Activated T-helper 2 cell treated with anti-CD3 and anti-CD28 coated beads, Interferon-gamma antibody, Interleukin-2, Interleukin-4, amounts not matched to agents 10 μg/mL and 5 μg/mL and 100 μg/mL, durations not matched to agents 14 hours and 24 hours and 36 hours (primary cell): ENCODE results near the gene HSD17B1. TPM values are rescaled to one million over a fixed set of nuclear protein-coding genes. Genes with fewer than 3 reads are reported as not detected.
A peak's percentile ranks its signal among the peaks of the same experiment; 100 is the strongest.

Experiments used
- DNase-seq: peaks from one replicate; pipeline ENCODE4 v3.0.0; 2021; ENCODE audit warnings: low spot score
- H3K27ac Mint-ChIP-seq: one replicate; pipeline ENCODE4 v1.8.0; 2021; ENCODE audit warnings: mixed read lengths
- H3K27me3 Mint-ChIP-seq: one replicate; pipeline ENCODE4 v1.8.0; 2021; ENCODE audit warnings: low read depth, mixed read lengths
- H3K36me3 Mint-ChIP-seq: one replicate; pipeline ENCODE4 v1.8.0; 2021; ENCODE audit warnings: low read depth, mixed read lengths
- H3K4me1 Mint-ChIP-seq: one replicate; pipeline ENCODE4 v1.8.0; 2021; ENCODE audit warnings: low read depth, mixed read lengths
- H3K4me3 Mint-ChIP-seq: one replicate; pipeline ENCODE4 v1.8.0; 2021; ENCODE audit warnings: low read depth, mild to moderate bottlenecking, moderate library complexity, mixed read lengths
- H3K9me3 Mint-ChIP-seq: one replicate; pipeline ENCODE4 v1.8.0; 2021; ENCODE audit warnings: mixed read lengths
- intact Hi-C: fragments of 100-400 bp; cut with micrococcal nuclease; formaldehyde crosslinking; loops from one replicate; pipeline ENCODE4 v1.15.1; 2023
- total RNA-seq: library from RNA; stranded (reverse); gene quantifications from 2 replicates; pipeline ENCODE4 v1.2.3, GENCODE V29; 2022

HSD17B1 gene
- total RNA-seq, 1 donor from 2014 or later, result 0.91 TPM

DNA sequence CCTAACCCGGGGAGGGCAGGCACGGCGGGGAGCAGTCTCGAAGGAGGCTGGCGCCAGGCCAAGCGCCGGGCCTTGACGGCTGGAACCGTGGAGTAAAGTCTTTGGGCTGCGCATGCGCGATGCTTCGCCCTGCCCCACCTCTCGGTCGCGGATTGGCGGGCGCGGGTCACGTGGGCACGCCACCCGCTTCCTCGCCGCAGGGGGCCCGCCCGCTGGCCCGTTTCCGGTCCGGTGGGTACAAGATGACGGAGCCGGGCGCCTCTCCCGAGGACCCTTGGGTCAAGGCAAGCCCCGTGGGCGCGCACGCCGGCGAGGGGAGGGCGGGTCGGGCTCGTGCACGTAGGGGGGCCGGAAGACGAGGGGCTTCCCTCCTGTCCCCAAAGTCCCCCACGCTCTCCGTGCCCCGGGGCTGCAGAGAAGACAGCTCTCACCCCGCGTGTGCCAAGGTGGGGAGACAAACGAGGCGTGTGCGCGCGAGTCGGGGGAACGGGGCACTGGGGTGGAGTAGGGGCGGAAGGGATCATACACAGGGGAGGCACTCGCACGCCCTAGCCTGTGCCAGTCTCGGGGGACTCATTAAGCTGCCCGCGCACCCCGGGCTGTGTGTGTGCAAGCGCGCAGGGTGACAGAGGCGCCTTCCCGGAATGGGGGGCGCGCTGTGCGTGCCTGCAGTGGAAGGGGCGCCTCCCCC lies 14.3 kb downstream of the HSD17B1 start, which contains the start of gene MLX:
TSS of gene MLX (plus strand) at position 218 of the 691 bp plus-strand sequence. CDS start at position 243, 25 bp downstream.
- H3K27ac Mint-ChIP-seq, result peak within 1 kb of the TSS; percentile 80
- no peaks in the 10 kb centered on the region for H3K27me3 Mint-ChIP-seq
- intact Hi-C loops, result loop anchor here (1.0 kb wide), 1 partner anchor 10 kb away; the partner anchor contains the start of gene PSMC3IP
- H3K36me3 Mint-ChIP-seq, result peaks cover 76% of the 10 kb centered on the region
- DNase-seq, result peak; percentile 89
- no peaks in the 10 kb centered on the region for H3K9me3 Mint-ChIP-seq
- peaks cover 33% of the 10 kb centered on the region for H3K4me1 Mint-ChIP-seq
- H3K4me3 Mint-ChIP-seq, result peak within 1 kb of the TSS; percentile 86

DNA sequence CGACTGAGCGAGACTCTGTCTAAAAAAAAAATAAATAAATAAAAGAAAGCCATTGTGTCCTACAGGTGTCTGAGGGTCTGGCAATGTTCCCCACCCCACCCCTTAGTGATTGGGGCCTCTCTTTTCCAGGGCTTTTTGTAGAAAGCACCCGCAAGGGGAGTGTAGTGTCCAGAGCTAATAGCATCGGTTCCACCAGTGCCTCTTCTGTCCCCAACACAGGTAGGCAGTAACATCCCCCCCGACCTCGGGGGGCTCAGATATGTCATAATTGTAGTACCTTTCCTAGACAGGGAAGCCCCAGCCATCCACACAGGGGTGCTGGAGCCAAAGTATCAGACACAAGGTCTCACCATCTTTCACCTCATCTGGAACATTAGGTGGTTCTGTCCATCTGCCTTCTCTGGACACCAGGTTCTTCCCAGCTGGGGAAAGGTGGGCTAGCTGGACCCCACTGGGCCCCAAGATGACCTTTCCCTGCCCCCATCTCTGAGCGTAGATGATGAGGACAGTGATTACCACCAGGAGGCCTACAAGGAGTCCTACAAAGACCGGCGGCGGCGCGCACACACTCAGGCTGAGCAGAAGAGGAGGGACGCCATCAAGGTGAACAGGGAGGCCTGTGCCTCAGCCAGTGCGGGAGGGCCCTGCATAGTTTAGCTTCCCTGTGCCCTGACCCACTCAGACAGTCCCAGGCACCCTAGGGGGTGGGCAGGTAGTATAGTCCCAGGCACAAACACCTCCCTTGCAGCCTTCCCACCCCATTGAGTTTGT lies 15.8 kb downstream of the HSD17B1 start:
- Mint-ChIP-seq H3K27ac (no peak overlapping the region), H3K4me3 (peak overlapping the region; percentile 86), H3K4me1 (peaks cover 26% of the 10 kb centered on the region), H3K9me3 (no peaks in the 10 kb centered on the region), H3K36me3 (peaks cover 75% of the 10 kb centered on the region), H3K27me3 (no peaks in the 10 kb centered on the region)
- intact Hi-C loops, result no loop called here
- DNase-seq, result no peak

DNA sequence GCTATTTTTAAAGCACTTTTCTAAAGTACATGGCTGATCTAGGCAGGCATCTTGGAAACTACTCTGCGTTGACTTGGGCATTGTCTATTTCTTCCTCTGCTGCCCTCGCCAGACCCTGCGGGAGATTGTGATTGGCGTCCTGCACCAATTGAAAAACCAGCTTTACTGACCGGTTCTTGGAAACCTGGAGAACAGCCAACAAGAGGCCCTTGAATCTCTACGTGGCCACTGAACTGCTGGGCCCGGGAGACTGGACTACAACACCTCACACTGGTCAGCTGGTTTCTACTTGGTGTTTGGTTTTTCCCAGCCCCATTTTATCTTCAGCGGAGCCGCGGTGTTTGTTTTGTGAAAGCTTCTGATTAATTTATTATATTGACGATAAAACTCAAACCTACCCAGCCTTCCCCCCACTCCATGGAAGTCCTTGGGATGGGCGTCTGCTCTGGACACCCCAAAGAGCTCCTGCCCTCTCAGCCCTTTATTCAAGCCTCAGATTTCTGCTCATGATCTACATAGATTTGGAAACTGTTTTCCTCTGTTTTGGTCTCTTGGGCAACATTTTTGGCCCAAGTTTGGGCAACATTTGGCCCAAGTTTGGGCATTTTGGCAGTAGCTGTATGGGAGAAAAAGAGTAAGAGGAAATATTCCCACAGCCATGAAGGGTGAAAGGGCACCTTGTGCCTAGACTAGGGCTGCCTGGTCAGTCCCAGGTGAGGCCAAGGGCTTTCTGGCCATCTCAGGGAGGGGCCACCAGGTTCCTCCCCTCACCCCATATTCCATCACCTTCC lies 18.9 kb downstream of the HSD17B1 start:
- peaks cover 77% of the 10 kb centered on the region for H3K36me3 Mint-ChIP-seq
- DNase-seq, result no peak
- no peak overlapping the region for H3K27ac Mint-ChIP-seq
- no peak overlapping the region for H3K4me3 Mint-ChIP-seq
- H3K27me3 Mint-ChIP-seq, result no peaks in the 10 kb centered on the region
- H3K4me1 Mint-ChIP-seq, result peaks cover 28% of the 10 kb centered on the region
- intact Hi-C loops, result loop anchor here (10.0 kb wide), 1 partner anchor 423 kb away; the partner anchor contains the start of gene RPL27
- H3K9me3 Mint-ChIP-seq, result no peaks in the 10 kb centered on the region

DNA sequence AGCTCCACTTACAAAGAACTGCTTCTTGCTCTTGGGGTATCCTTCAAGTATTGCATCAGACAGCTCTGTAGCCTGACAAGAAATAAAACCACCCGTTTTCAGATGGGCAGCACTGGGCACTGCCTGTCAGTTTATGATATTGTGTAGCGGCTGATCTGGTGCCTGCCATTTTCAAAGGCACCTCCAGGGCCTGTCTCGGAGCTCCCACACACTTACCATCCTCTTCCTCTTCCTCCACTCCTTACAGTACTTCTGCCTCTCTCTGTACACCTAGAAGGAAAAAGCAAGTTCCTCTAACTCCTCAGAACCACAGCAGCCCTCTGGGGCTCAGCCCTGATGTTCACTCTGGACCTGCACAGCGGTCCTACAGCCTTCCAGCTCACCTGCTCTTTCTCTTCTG lies 20.4 kb downstream of the HSD17B1 start:
- Mint-ChIP-seq H3K36me3 (peaks cover 83% of the 10 kb centered on the region), H3K27me3 (no peaks in the 10 kb centered on the region), H3K9me3 (no peaks in the 10 kb centered on the region), H3K27ac (peak overlapping the region; percentile 30), H3K4me1 (peaks cover 28% of the 10 kb centered on the region), H3K4me3 (no peak overlapping the region)
- DNase-seq, result no peak
- intact Hi-C loops, result loop anchor here (10.0 kb wide), 1 partner anchor 422 kb away; the partner anchor contains the start of gene RPL27

DNA sequence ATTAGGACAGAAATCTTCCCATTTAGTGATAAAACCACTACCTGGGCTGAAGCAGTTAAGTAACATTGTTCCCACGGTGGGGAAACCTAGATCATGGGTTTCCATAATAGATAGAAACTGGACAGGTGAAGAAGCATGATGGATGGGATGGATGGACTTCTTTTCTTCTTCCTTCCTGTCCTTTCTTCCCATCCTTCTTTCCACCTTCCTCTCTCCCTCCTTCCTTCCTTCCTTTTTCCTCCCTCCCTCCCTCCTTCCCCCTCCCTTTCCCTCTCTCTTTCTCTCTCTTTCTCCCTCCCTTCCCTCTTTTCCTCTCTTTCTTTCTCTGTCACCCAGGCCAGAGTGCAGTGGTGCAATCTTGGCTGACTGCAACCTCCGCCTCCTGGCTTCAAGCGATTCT lies 21.7 kb downstream of the HSD17B1 start:
- Mint-ChIP-seq H3K4me3 (no peak overlapping the region), H3K36me3 (peaks cover 79% of the 10 kb centered on the region), H3K27ac (no peak overlapping the region), H3K4me1 (peaks cover 24% of the 10 kb centered on the region), H3K27me3 (no peaks in the 10 kb centered on the region), H3K9me3 (no peaks in the 10 kb centered on the region)
- DNase-seq, result no peak
- intact Hi-C loops, result loop anchor here (10.0 kb wide), 1 partner anchor 420 kb away; the partner anchor contains the start of gene RPL27

DNA sequence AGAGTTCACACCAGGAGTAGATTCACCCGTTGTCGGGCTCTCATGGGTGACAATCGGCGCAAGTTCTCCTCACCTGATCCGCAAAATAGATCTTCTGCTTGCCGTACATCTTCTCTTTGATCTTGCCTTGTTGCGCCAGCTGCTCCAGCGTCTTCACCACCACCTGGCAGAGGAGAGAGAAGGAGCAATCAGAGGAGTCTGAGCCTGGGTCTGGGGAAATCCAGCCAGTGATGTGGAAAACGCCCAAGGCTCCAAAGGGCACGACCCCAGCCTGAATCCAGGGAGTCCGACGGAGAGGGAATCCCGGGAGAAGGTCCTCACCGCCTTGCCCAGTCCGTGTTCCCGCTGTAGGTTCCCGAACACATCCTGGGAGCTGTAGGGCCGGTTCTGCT lies 24.4 kb downstream of the HSD17B1 start:
- intact Hi-C loops, result loop anchor here (1.0 to 10.0 kb wide), 4 partner anchors 10 to 418 kb away; partner anchors contain the start of genes MLX, PLEKHH3, RAMP2 and RPL27
- peak overlapping the region; percentile 96 for H3K27ac Mint-ChIP-seq
- no peaks in the 10 kb centered on the region for H3K9me3 Mint-ChIP-seq
- no peaks in the 10 kb centered on the region for H3K27me3 Mint-ChIP-seq
- H3K4me1 Mint-ChIP-seq, result peaks cover 20% of the 10 kb centered on the region
- H3K4me3 Mint-ChIP-seq, result peak overlapping the region; percentile 97
- peaks cover 56% of the 10 kb centered on the region for H3K36me3 Mint-ChIP-seq
- no peak for DNase-seq

DNA sequence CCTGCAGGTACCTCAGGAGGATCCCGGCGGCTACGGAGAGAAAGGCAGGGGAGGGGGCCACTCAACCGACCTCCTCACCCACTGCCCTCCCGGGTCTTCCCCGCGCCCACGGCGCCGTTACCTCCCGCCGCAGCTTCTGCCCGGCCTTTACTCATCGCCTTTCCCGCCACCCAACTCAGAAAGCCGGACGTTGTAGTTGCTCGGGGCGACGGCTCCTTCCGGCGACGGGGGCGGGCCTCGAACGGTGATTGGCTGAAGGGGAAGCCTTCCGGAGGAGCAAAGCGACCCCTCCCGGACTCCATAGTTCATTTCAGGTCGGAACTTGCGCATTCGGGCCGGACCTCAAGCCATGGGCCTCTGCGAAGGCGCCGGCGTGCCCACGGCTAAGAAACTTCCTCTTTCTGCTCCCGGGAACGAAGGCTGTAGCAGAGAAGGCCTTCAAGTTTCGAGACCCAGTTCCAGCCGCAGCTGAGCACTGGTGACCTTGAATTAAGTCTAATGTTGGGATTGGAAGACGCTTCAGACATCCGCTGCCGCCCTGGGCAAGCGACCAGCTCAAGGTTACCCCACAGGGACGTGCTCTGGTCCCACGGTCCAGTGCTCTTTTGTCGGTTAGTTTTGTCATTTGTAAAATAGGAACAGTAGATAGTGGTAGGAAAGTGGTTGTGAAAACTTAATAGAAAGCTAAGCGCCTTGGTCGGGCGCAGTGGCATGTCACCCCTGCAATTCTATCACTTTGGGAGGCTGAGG lies 25.0 kb downstream of the HSD17B1 start, which contains the start of gene PSMC3IP:
TSS of gene PSMC3IP (minus strand) at position 198 of the 750 bp plus-strand sequence. CDS start at position 155, 43 bp downstream.
- Mint-ChIP-seq H3K27ac (peak within 1 kb of the TSS; percentile 96), H3K36me3 (peaks cover 55% of the 10 kb centered on the region), H3K4me3 (peak within 1 kb of the TSS; percentile 97), H3K27me3 (no peaks in the 10 kb centered on the region), H3K9me3 (no peaks in the 10 kb centered on the region), H3K4me1 (peaks cover 20% of the 10 kb centered on the region)
- intact Hi-C loops, result loop anchor here (1.0 to 10.0 kb wide), 5 partner anchors 10 to 417 kb away; partner anchors contain the start of genes MLX, PLEKHH3, RAMP2 and RETREG3
- peak; percentile 92 for DNase-seq

DNA sequence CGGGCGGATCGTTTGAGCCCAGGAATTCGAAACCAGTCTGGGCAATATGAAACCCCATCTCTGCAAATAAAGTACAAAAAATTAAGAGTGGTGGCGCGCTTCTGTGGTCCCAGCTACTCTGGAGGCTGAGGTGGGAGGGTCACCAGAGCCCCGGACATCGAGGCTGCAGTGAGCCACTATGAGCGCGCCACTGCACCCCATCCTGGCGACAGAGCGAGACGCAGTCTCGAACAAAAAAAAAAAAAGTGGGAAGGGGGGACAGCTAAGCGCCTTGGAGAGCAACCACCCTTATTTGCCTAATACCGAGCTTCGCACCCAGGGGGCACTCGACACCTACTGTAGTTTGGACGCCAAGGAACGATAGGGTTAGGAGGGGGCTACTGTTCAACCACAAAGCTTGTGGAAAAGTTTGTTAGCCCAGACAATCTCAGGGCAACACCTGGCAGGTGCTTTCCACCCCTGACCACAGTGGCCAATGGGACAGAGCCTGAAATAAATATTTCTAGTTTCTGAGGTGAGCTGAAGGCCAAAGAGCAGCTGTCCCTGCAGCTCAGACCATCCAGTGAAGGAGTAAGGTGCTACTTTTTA lies 25.7 kb downstream of the HSD17B1 start:
- intact Hi-C loops, result loop anchor here (1.0 to 10.0 kb wide), 4 partner anchors 31 to 416 kb away; partner anchors contain the start of genes PLEKHH3, RAMP2, RETREG3 and RPL27
- H3K4me3 Mint-ChIP-seq, result peak overlapping the region; percentile 97
- H3K36me3 Mint-ChIP-seq, result peaks cover 55% of the 10 kb centered on the region
- H3K4me1 Mint-ChIP-seq, result peaks cover 18% of the 10 kb centered on the region
- peak overlapping the region; percentile 96 for H3K27ac Mint-ChIP-seq
- H3K27me3 Mint-ChIP-seq, result no peaks in the 10 kb centered on the region
- DNase-seq, result peak; percentile 62
- no peaks in the 10 kb centered on the region for H3K9me3 Mint-ChIP-seq

DNA sequence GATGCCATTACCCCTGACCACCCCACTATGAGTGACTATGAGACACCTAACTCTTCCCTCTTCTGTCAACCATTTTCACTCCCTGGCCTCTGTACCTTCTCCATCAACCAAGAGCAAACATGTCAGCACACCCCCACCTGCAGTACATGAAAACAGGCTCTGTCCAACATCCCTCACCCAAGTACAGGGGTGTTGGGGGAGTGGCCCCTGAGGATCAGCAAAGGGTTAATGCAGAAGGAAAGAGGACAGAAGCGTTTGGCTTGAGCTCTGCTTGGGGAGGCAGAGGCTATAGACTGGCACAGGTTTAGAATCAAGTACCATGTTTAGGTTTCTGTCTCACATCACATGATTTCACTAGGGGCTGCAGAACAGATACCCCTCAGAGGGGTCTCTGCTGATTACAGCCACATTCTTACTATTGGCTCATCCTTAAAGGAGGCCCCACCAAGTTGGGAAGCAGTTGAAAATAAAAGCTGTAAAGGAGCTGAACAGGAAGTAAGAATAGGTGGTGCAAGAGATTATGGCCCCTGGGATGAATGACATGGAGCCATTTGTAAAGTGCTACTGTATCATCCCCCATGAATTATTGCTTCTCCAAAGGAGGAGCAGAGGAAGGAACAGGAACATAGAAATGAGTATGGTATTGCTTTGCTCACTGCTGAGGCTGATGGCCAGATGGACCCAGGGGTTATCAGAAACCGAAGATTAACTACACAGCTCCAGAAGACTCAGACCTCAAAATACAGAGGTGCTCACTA lies 27.2 kb downstream of the HSD17B1 start:
- Mint-ChIP-seq H3K27me3 (no peaks in the 10 kb centered on the region), H3K27ac (no peak overlapping the region), H3K9me3 (no peaks in the 10 kb centered on the region), H3K36me3 (peaks cover 53% of the 10 kb centered on the region), H3K4me1 (peaks cover 18% of the 10 kb centered on the region), H3K4me3 (peak overlapping the region; percentile 4)
- DNase-seq, result no peak
- intact Hi-C loops, result loop anchor here (5.0 to 10.0 kb wide), 3 partner anchors 97 to 415 kb away; partner anchors contain the start of genes PLEKHH3, RAMP2 and RPL27

DNA sequence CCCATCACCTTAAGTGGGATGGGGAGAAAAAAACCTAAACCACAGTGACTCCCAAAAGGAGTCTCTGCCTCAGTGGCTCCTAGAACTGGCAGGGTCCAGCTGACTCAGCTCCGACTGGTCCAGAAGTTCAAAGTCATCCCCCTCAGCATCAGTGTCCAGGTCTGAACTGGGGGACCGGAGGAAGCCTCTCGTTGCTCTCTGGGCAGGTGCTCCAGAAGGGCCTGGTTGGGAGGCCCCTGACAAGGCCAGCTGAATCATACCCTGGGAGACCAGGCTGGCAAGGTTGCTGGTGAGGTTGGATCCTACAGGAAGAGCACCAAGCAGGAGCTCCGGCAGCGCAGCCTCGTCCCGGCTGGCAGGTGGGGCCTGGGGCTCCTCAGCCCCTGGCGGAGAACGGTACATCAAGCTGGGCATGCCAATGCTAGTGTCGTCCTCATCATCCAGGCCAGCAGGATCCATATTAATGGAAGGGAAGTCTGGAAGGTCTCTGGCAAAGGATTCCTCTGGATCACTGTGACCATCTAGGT lies 29.1 kb downstream of the HSD17B1 start:
- Mint-ChIP-seq H3K4me3 (no peak overlapping the region), H3K4me1 (peaks cover 6% of the 10 kb centered on the region), H3K36me3 (peaks cover 50% of the 10 kb centered on the region), H3K27me3 (no peaks in the 10 kb centered on the region), H3K27ac (no peak overlapping the region), H3K9me3 (no peaks in the 10 kb centered on the region)
- no peak for DNase-seq
- intact Hi-C loops, result no loop called here
